RWPE2 (cell line): ENCODE measurements around the gene ERBB4.

ENCODE experiments used
- ATAC-seq: fragments of 200-7000 bp; cut with Tn5 transposase; 3 replicates; pipeline ENCODE4 v1.9.1; 2021; ENCODE audit warnings: low read depth
- DNase-seq: peaks from one replicate; pipeline ENCODE4 v3.0.0-alpha.2; 2020; ENCODE audit warnings: low spot score
- H3K27ac ChIP-seq: fragments of 450-650 bp; 2 replicates; pipeline ENCODE4 v1.5.1; 2017; ENCODE audit warnings: mild to moderate bottlenecking; ENCODE audit not compliant: poor library complexity, severe bottlenecking
- H3K27me3 ChIP-seq: fragments of 250-450 bp; sonication (Bioruptor Pico); 2 replicates; pipeline ENCODE4 v1.5.1; 2021; ENCODE audit warnings: mild to moderate bottlenecking, moderate library complexity; ENCODE audit not compliant: insufficient read depth, poor library complexity, severe bottlenecking
- H3K36me3 ChIP-seq: fragments of 250-450 bp; sonication (Bioruptor Pico); 2 replicates; pipeline ENCODE4 v1.5.1; 2020; ENCODE audit warnings: low read depth, mild to moderate bottlenecking, moderate library complexity
- H3K4me1 ChIP-seq: fragments of 250-450 bp; sonication (Bioruptor Pico); 2 replicates; pipeline ENCODE4 v1.5.1; 2021; ENCODE audit warnings: mild to moderate bottlenecking, moderate library complexity; ENCODE audit not compliant: insufficient read depth, poor library complexity, severe bottlenecking
- H3K4me3 ChIP-seq: fragments of 250-450 bp; sonication (Bioruptor Pico); 2 replicates; pipeline ENCODE4 v1.5.1; 2021; ENCODE audit warnings: mild to moderate bottlenecking, moderate library complexity; ENCODE audit not compliant: severe bottlenecking
- H3K9me3 ChIP-seq: fragments of 250-450 bp; sonication (Bioruptor Pico); 2 replicates; pipeline ENCODE4 v1.5.1; 2021; ENCODE audit warnings: mild to moderate bottlenecking, moderate library complexity; ENCODE audit not compliant: severe bottlenecking
- CTCF ChIP-seq: fragments of 450-650 bp; IDR thresholded peaks from one replicate; pipeline ENCODE4 v1.5.1; 2017; ENCODE audit warnings: mild to moderate bottlenecking, moderate library complexity; ENCODE audit not compliant: poor library complexity, severe bottlenecking

ERBB4 gene

GRCh38 chr2:212299943-212300342, 238.7 kb downstream of the ERBB4 start:
- no peak overlapping the region for H3K27ac ChIP-seq
- no peak for TF ChIP-seq CTCF
- H3K27me3 ChIP-seq: no peaks in the 10 kb centered on the region
- H3K4me1 ChIP-seq: no peaks in the 10 kb centered on the region
- no peaks in the 10 kb centered on the region for H3K36me3 ChIP-seq
- no peaks in the 10 kb centered on the region for H3K9me3 ChIP-seq
- ATAC-seq (no peak), DNase-seq (no peak)
- no peak overlapping the region for H3K4me3 ChIP-seq

GRCh38 chr2:212299333-212299732, 239.3 kb downstream of the ERBB4 start:
- ATAC-seq (no peak), DNase-seq (no peak)
- H3K27me3 ChIP-seq: no peaks in the 10 kb centered on the region
- no peak overlapping the region for H3K27ac ChIP-seq
- no peaks in the 10 kb centered on the region for H3K4me1 ChIP-seq
- no peaks in the 10 kb centered on the region for H3K9me3 ChIP-seq
- H3K4me3 ChIP-seq: no peak overlapping the region
- no peaks in the 10 kb centered on the region for H3K36me3 ChIP-seq
- no peak for TF ChIP-seq CTCF

GRCh38 chr2:212295571-212295970, 243.0 kb downstream of the ERBB4 start:
- no peaks in the 10 kb centered on the region for H3K9me3 ChIP-seq

GRCh38 chr2:212294816-212295215, 243.8 kb downstream of the ERBB4 start:
- TF ChIP-seq CTCF: no peak
- no peak for DNase-seq

More at GRCh38 chr2:212295571-212295970, 243.0 kb downstream of the ERBB4 start:
- Histone ChIP-seq H3K36me3 (no peaks in the 10 kb centered on the region), H3K27ac (no peak overlapping the region), H3K4me3 (no peak overlapping the region), H3K27me3 (no peaks in the 10 kb centered on the region), H3K4me1 (no peaks in the 10 kb centered on the region)
- no peak for DNase-seq
- no peak for TF ChIP-seq CTCF
- ATAC-seq: no peak

GRCh38 chr2:212289301-212289700, 249.3 kb downstream of the ERBB4 start:
- no peaks in the 10 kb centered on the region for H3K36me3 ChIP-seq
- no peak for ATAC-seq
- H3K9me3 ChIP-seq: no peaks in the 10 kb centered on the region
- no peak for TF ChIP-seq CTCF
- no peak for DNase-seq
- no peak overlapping the region for H3K4me3 ChIP-seq
- no peak overlapping the region for H3K27ac ChIP-seq
- H3K4me1 ChIP-seq: no peaks in the 10 kb centered on the region
- H3K27me3 ChIP-seq: no peaks in the 10 kb centered on the region

More at GRCh38 chr2:212294816-212295215, 243.8 kb downstream of the ERBB4 start:
- H3K4me3 ChIP-seq: no peak overlapping the region
- no peaks in the 10 kb centered on the region for H3K36me3 ChIP-seq
- H3K9me3 ChIP-seq: no peaks in the 10 kb centered on the region
- no peak overlapping the region for H3K27ac ChIP-seq
- ATAC-seq: no peak
- H3K4me1 ChIP-seq: no peaks in the 10 kb centered on the region
- no peaks in the 10 kb centered on the region for H3K27me3 ChIP-seq
